ENCODE results near the gene IL20RA.

- no peak for TF ChIP-seq POLR2A (IDR thresholded peaks at IDR 0.05; ENCODE audit: low read length)
- TF ChIP-seq GATA1 (IDR thresholded peaks at IDR 0.05; ENCODE audit: low read depth, low read length) = no peak
Measured at GRCh38 chr6:137001299-137001976, 43.3 kb downstream of the IL20RA start.

All from erythroblast (primary cell).